Central memory CD4-positive, alpha-beta T cell (primary cell): Measurements from ENCODE around the gene TMEM47.

Source experiments
- DNase-seq: peaks from one replicate; pipeline ENCODE4 v3.0.0; 2022
- total RNA-seq, 3 experiments: gene quantifications; one replicate each; lab custom pipeline; 2026; lab: John Stamatoyannopoulos, UW

TMEM47 gene
- total RNA-seq, result 0 reads per million in 3 experiments

DNA sequence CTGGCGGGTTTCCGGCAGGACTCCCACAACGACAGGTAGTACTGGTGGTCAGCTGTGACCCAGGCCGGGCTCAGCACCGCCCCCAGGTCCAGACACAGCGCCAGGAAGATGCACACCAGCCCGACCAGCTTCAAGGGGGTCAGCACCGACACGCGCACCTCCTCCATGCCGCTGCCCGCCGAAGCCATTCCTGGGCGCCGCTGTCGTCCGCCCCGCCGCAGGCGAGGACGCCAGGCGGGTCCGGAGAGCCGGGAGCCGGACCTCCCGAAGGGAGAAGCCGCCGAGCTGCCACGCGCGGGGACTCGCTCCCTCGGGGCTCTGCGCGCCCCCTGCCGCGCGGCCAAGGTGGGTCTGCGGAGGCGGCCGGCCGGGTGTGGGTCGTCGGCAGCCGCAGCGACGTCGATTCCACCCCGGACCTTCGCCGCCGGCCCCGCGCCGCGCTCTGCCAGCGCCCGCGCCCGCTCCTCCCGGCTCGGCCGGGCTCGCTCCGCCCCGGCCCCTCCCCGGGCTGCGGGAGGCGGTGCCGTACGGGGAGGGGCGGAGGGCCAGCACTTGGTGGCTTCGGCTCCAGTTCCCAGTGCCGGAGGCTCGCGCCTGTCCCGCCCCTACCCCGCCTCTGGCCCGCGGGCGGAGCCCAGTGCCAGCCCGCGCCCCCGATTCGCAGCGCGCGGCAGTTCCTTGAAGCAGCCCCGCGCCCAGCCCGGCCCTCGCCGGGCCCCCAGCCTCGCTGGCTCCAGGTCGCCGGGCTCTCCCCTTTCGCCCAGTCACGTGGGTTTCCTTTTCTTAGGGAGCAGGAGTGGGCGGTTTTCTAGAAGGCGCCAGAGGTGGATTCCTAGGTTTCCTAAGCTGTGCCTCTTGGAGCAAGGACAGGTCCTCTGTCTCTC lies at the start of gene TMEM47:
Gene TMEM47, minus strand, starts transcription at position 444 of the 884 bp plus-strand sequence. Its CDS starts 256 bp downstream, at position 188.
- no peak for DNase-seq

DNA sequence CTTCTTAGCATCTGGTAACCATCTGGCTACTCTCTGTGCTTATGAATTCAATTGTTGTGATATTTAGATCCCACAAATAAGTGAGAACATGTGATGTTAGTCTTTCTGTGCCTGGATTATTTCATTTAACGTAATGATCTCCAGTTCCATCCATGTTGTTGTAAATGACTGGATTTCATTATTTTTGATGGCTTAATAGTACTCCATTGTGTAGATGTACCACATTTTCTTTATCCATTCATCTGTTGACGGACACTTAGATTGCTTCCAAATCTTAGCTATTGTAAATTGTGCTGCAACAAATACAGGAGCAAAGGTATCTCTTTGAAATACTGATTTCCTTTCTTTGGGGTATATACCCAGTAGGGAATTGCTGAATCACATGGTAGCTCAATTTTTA lies 30.0 kb upstream of the TMEM47 start:
- no peak for DNase-seq

DNA sequence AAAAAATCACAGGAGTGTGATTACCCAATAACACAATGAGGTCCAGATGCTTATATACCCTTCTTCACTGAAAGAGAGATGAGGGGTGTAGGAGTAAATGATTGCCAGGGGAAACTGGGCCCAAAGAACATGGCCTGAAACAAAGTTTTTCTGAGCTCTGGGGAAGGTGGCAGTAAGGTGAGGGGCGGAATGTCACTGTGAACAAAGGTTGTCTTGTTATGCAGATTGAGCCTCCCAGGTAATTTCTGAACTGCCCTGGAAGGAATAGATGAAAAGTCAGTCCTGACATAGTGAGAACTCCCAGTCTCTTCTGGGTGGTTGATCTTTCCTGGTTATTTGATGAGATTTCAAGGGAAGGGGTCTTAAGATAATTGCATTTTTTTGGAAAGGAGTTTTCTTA lies 2.5 kb upstream of the TMEM47 start:
- no peak for DNase-seq

DNA sequence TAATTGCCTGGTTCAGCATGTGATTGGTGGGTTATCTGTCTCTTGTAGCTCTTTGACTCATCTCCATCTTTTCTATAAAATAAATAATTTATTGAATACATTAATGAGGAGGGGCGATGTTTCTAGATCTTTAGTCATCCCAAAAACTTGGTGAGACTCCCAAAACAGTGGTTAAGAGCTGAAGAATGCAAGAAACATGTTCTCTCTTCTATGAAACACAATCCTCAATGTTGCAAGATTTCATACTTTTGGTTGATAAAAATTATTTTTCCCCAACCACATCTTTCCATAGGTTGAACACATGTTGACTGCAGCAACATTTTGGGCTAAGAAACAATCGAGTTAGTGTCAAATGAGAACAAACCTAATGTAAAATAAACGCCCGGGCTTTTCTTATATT lies 1.2 kb upstream of the TMEM47 start:
- DNase-seq, result no peak

DNA sequence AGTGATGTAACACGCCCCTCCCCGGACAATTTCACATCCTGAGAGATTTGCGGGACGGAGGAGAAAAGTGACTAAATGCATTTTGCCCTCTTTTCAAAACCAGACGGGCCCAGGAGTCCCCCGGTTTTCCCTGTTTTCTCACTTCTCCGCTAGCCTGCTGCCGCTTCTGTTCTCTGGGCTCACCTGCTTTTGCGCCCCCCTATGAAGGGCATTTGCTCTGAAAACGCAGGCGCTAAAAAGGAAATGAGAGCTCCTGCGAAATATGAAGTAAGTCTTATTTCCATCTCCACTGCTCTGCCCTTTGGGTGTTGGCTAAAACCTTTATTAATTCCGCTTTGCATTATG lies 613 bp upstream of the TMEM47 start:
- no peak for DNase-seq

- DNase-seq, result no peak
Measured at GRCh38 chrX:34656467-34656841, 631 bp downstream of the TMEM47 start.

- no peak for DNase-seq
Measured at GRCh38 chrX:34655501-34656455, 1.3 kb downstream of the TMEM47 start.

GRCh38 chrX:34654696-34655490 lies 2.2 kb downstream of the TMEM47 start:
- no peak for DNase-seq

DNA sequence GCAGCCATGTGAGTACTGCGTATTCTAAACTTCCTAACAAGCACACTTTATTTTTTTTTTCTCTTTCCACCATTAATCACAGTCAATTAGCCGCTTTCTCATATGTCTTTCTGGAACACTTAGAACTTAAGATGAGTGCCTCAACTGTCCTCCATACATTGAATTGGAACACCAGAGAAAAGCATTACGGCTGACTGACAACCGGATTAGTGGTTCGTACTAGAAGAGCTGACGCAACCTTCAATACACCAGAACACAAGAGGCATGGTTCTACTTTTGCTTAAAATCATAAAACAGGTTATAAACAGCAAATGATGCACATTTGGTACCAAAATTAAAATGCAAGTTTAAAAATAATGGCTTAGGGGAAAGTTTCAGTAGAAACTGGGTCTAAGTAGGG lies 3.3 kb downstream of the TMEM47 start:
- no peak for DNase-seq

DNA sequence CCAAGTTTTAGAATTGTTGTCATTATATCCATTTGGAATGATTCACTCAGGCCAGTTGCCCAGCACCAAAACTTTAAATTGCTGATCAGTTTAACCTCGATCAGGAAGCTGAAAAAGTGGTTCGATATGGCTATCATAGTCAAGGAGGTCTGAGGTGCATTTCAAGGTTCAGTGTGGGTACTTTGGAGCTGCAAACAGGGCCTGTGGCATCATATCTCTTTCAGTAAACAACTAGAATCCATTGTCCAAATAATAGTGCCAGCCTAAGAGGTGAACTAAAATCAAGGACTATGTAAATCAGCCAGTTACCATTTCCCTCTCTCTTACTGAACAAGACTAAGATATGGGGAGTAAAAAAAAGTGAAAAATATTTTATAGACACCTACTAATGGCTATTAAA lies 14.2 kb downstream of the TMEM47 start:
- no peak for DNase-seq

DNA sequence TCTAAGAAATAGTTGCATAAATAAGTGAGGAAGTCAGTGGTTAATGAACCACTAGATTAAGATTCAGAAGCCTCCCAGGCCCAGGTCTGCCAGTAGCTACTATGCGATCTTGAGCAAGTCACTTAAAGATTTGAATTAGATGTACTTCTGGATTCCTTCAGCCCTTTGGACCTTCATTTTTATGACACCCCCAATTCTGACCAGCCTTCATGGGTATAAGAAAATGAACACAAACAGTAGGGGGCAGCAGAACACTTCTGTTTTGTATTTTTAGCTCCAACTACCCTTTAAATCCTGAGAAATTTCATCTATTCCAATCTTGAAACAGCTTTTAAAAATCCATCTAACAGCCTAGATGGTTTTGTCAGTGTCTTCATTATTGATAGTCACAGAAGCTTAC lies 19.0 kb downstream of the TMEM47 start:
- no peak for DNase-seq

- no peak for DNase-seq
Measured at GRCh38 chrX:34634349-34634748, 22.7 kb downstream of the TMEM47 start.

GRCh38 chrX:34632384-34632783 lies 24.7 kb downstream of the TMEM47 start:
- no peak for DNase-seq

DNA sequence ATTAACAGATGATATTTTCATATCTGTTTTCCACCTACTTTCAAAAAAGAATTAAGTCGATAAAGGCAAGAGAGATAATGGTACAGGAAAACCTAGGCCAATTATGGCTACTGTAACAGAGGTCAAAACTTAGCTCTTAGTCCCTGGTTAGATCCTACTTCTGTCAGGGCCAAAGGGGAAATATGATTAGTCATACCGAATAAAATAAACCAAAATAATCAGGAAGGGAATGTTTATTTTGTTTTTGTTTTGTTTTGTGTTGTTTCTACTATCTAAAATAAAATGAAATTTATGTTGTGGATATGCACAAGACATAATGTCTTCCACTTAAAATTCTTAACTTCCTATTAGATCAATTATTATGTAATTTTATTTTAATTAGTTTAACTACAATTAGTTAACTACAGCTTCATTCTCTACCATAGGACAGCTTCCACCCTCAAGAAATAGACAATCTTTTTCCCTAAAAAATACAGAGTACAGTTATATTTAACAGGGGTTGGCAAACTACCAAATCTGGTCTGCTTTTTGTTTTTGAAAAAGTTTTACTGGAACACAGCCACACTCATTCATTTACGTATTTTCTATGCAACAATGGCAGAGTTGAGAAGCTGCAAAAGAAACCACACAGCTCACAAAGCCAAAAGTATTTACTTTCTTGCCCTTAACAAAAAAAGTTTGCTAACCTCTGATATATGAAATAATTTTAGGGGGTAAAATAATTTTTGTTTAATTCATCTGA lies 25.4 kb downstream of the TMEM47 start:
- DNase-seq, result no peak

- no peak for DNase-seq
Measured at GRCh38 chrX:34629572-34629971, 27.5 kb downstream of the TMEM47 start.

DNA sequence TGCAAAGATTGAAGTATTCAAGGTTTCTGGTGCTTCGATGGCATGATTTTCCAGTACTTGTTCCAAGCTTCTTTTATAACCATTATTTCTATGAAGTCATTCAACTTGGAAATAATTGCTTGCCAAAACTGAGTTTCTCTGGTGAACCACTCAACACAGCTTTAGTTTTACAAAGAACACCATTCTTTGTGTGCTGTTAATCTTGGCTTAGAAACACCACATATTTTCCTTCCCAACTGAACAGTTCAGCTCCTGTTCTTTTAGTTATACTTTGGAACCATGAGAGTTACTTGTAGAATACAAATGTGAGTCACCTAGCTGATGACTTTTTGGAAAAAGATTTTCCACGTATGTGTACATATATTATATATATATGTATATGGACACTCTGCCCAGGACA lies 32.7 kb downstream of the TMEM47 start:
- no peak for DNase-seq

DNA sequence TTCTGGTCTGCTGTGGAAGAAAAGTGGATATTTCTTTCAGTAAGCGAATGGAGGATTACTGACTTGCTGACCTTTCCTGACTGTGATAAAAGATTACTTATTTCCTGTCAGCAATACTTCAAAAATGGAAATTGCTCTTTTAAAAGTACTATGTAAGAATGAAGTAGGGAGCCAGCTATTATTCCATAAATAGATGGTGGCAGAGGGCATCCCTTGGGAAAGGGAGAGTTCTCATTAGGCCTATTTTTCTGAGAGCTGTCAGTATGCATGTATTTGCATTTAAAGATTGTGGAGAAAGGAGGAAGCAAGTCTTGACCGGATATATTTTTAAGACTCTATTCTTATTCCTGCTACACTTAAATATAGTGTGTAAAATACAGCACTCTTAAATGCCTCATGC lies 37.2 kb downstream of the TMEM47 start:
- DNase-seq, result no peak

DNA sequence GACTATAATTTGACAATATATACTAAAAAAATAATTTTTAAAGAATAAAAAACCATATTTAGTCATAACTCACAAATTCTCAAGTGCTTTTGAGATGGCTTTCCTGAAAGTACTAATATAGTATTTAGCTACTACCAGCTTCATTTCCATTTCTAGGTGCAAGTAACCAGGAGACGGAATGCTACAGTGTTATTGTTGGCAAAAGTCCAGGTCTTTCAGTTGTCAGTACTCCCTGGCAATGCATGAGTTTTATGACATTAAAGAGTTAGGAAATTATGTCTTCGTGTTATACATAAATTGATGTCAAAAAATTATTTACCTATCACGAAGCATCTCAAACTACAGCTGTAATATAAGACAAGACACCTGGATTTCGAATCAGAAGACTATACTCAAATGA lies 45.0 kb downstream of the TMEM47 start:
- no peak for DNase-seq

DNA sequence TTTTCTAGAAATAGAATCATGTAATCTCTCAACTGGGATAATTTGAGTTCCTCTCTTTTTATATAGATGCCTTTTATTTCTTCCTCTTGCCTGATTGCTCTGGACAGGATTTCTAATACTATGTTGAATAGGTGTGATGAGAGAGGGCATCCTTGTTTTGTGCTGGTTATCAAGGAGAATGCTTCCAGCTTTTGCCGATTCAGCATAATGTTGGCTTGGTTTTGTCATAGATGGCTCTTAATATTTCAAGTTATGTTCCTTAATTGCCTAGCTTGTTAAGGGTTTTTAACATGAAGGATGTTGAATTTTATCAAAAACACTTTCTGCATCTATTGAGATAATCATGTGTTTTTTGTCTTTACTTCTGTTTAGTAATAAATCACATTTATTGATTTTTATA lies 58.7 kb downstream of the TMEM47 start:
- DNase-seq, result no peak

DNA sequence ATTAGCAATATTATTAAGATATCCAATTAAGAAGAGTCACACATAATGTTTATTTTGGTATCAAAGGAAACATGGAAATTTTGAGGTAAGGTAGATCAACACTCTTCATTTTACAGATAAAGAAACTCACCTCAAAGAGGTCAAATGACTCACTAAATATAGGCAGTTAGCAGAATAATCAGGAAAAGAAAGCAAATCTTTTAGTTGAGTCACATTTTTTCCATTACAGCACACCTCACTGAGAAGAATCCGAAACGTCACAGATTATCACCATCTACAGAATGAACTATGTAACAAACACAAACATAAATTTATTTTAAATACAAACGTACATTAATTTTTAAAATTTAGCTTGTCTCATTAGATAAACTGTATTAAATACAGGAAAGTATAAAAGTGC lies 70.1 kb downstream of the TMEM47 start:
- DNase-seq, result no peak

- no peak for DNase-seq
Measured at GRCh38 chrX:34586346-34586911, 70.7 kb downstream of the TMEM47 start.

DNA sequence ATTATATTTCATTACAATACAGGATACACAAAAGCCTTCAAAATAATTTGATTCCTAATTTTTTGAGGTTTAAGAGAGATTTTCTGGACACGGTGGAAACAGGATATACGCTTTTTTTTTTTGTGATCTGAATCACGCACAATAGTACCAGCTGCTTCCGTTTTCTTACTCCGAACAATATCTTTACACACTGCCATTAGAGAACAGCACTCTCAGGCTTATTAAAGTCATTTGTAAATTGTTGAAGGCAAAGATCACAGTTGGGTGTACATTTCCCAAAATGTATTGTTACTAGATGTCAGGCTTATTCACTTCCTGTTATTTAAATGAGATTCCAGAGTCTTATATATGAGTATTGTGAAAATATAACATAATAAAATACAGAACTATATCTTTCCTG lies 71.5 kb downstream of the TMEM47 start:
- DNase-seq, result no peak
